ENCODE results near the gene STYXL2.
A peak's percentile ranks its signal among the peaks of the same experiment; 100 is the strongest.

Gene STYXL2

DNA sequence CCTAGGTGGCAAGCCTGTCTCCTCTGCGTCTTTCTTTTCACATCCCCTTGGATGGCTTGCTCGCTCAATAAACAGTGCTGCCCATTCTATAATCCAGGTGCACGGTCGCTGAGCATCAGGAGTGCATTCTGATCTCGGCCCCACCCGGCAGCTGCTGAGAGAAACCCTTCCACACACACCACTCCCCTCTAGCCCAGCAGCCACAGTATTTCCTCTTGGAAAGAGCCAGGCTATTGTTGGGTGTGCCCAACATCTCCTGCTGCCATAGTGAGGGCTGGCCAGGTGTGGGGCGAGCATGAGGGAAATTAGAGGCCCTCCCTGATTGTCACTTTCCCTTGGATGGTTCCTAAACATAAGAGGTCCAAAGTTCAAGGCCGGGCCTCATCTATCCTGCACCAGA lies 28.4 kb upstream of the STYXL2 start:
- Histone ChIP-seq H3K27me3 (ENCODE audit: insufficient read depth, poor library complexity, severe bottlenecking) (no peaks in the 10 kb centered on the region), H3K27ac (replicated peaks) (no peak overlapping the region), H3K4me3 (replicated peaks; ENCODE audit: insufficient read depth, low read length) (no peak overlapping the region)
- TF ChIP-seq GABPA (IDR thresholded peaks at IDR 0.05; ENCODE audit: low read depth) (no peak), POLR2AphosphoS5 (IDR thresholded peaks at IDR 0.05; ENCODE audit: low read depth) (no peak), SPI1 (IDR thresholded peaks at IDR 0.05; ENCODE audit: borderline replicate concordance, low read depth) (no peak)
- TF ChIP-seq, protein P1, sequence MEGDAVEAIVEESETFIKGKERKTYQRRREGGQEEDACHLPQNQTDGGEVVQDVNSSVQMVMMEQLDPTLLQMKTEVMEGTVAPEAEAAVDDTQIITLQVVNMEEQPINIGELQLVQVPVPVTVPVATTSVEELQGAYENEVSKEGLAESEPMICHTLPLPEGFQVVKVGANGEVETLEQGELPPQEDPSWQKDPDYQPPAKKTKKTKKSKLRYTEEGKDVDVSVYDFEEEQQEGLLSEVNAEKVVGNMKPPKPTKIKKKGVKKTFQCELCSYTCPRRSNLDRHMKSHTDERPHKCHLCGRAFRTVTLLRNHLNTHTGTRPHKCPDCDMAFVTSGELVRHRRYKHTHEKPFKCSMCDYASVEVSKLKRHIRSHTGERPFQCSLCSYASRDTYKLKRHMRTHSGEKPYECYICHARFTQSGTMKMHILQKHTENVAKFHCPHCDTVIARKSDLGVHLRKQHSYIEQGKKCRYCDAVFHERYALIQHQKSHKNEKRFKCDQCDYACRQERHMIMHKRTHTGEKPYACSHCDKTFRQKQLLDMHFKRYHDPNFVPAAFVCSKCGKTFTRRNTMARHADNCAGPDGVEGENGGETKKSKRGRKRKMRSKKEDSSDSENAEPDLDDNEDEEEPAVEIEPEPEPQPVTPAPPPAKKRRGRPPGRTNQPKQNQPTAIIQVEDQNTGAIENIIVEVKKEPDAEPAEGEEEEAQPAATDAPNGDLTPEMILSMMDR (IDR thresholded peaks at IDR 0.05; ENCODE audit: insufficient read depth, low read length): no peak
- TF ChIP-seq, protein P2, sequence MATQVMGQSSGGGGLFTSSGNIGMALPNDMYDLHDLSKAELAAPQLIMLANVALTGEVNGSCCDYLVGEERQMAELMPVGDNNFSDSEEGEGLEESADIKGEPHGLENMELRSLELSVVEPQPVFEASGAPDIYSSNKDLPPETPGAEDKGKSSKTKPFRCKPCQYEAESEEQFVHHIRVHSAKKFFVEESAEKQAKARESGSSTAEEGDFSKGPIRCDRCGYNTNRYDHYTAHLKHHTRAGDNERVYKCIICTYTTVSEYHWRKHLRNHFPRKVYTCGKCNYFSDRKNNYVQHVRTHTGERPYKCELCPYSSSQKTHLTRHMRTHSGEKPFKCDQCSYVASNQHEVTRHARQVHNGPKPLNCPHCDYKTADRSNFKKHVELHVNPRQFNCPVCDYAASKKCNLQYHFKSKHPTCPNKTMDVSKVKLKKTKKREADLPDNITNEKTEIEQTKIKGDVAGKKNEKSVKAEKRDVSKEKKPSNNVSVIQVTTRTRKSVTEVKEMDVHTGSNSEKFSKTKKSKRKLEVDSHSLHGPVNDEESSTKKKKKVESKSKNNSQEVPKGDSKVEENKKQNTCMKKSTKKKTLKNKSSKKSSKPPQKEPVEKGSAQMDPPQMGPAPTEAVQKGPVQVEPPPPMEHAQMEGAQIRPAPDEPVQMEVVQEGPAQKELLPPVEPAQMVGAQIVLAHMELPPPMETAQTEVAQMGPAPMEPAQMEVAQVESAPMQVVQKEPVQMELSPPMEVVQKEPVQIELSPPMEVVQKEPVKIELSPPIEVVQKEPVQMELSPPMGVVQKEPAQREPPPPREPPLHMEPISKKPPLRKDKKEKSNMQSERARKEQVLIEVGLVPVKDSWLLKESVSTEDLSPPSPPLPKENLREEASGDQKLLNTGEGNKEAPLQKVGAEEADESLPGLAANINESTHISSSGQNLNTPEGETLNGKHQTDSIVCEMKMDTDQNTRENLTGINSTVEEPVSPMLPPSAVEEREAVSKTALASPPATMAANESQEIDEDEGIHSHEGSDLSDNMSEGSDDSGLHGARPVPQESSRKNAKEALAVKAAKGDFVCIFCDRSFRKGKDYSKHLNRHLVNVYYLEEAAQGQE (IDR thresholded peaks at IDR 0.05; ENCODE audit: insufficient replicate concordance, low read depth): no peak
- no peak for DNase-seq (ENCODE audit: low read depth in 1 of 2, low spot score in 1 of 2)

DNA sequence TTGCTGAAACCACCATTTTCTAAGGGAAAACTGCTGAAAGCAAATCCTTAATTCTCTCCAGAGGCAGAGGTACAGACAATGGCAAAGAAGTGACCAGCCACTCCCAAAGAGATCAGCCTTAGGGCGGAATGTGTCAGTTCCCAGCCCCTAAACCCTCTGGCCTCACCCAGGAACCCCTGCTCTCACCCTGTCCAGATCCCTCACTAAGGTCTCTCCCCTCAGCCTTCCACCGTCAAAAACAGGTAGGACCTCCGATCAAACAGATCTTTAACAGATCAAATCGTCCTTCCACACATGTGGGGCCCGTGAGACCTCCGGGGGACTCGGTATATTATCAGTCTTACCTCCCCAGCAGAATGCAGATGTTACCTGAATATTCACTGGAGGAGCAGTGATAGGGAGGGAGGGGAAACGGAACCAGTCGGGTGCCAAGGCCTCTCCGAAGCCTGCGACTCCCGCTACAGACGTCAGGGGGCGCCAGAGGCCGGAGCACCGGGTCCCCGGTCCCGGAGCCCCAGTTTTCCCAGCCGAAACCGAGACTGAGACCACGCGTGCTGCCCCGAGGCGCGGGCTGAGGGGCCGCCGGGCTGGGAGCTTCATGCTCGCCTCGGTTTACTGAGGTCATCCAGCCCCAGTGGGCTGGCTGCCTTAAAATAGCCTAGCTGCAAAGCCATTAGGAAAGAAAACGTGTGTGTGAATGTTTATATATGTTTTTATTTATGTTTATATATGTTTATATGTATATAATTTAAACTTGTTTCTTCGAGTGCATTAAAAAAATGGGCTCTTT lies 27.3 kb upstream of the STYXL2 start:
- Histone ChIP-seq H3K27ac (replicated peaks) (no peak overlapping the region), H3K27me3 (ENCODE audit: insufficient read depth, poor library complexity, severe bottlenecking) (no peaks in the 10 kb centered on the region), H3K4me3 (replicated peaks; ENCODE audit: insufficient read depth, low read length) (no peak overlapping the region; the same call in 1 of the 2 replicates)
- DNase-seq (ENCODE audit: low read depth in 1 of 2, low spot score in 1 of 2): peak in 1 of 2 experiments; percentile 74
- TF ChIP-seq, protein P2 (IDR thresholded peaks at IDR 0.05; ENCODE audit: insufficient replicate concordance, low read depth): no peak
- TF ChIP-seq POLR2AphosphoS5 (IDR thresholded peaks at IDR 0.05; ENCODE audit: low read depth) (no peak), SPI1 (IDR thresholded peaks at IDR 0.05; ENCODE audit: borderline replicate concordance, low read depth) (0 out of 2 replicates have a peak, but pooled peaks have one; percentile 1)
- TF ChIP-seq, protein P1 (IDR thresholded peaks at IDR 0.05; ENCODE audit: insufficient read depth, low read length): peak; percentile 84

DNA sequence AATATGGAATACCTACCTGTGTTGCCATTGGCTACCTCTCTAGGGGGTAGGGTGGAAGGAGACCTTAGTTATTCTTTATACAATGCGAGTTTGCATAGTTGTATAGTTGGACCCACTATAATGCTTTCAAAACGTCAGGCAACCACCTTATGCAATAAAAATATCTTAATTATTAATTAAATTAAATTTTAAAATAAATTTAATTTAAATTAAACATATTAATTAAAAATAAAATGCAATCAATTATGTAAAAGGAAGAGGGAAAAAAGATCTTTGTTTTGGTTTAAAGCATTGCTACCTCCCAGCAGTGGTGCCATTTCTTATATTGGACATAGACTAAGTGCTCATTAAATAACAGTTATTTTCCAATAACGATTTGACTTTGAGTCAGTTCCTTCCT lies 26.0 kb upstream of the STYXL2 start:
- H3K4me3 ChIP-seq (replicated peaks; ENCODE audit: insufficient read depth, low read length): no peak overlapping the region
- TF ChIP-seq GABPA (IDR thresholded peaks at IDR 0.05; ENCODE audit: low read depth): no peak
- TF ChIP-seq, protein P2 (IDR thresholded peaks at IDR 0.05; ENCODE audit: insufficient replicate concordance, low read depth): no peak
- TF ChIP-seq, protein P1 (IDR thresholded peaks at IDR 0.05; ENCODE audit: insufficient read depth, low read length): no peak
- TF ChIP-seq POLR2AphosphoS5 (IDR thresholded peaks at IDR 0.05; ENCODE audit: low read depth): no peak
- no peak overlapping the region for H3K27ac ChIP-seq (replicated peaks)
- DNase-seq (ENCODE audit: low read depth in 1 of 2, low spot score in 1 of 2): no peak
- no peaks in the 10 kb centered on the region for H3K27me3 ChIP-seq (ENCODE audit: insufficient read depth, poor library complexity, severe bottlenecking)

Data from HL-60 (cell line).